Panc1 (cell line): ENCODE results near the gene CORO1C. TPM values are rescaled to one million over a fixed set of nuclear protein-coding genes. Genes with fewer than 3 reads are reported as not detected.

Source experiments
- ATAC-seq: fragments of 200-7000 bp; cut with Tn5 transposase; 2 replicates; pipeline ENCODE4 v1.9.1; 2020; ENCODE audit warnings: mild to moderate bottlenecking, moderate library complexity
- BruUV-seq: library from RNA; stranded (reverse); fragments of 400-500 nt; replicated peaks from 2 replicates; lab custom pipeline; 2021; lab: Mats Ljungman, UMichigan
- CTCF ChIA-PET: fragments of 300-600 bp; sonication (Branson Sonifier 250); formaldehyde crosslinking; loops from one replicate; lab custom pipeline; 2022; ENCODE audit warnings: antibody characterized with exemption; lab: Charles Lee
- POLR2A ChIA-PET: fragments of 300-600 bp; sonication (Branson Sonifier 250); formaldehyde crosslinking; loops from one replicate; lab custom pipeline; 2022; ENCODE audit warnings: antibody characterized with exemption; lab: Charles Lee
- DNase-seq: peaks from one replicate; pipeline ENCODE4 v3.0.0-alpha.2; 2010; ENCODE audit warnings: low read depth, low spot score
- H3K27ac ChIP-seq: 2 replicates; pipeline ENCODE4 v1.5.1; 2011; ENCODE audit warnings: mild to moderate bottlenecking, low read length, inconsistent platforms
- H3K27me3 ChIP-seq: fragments of 200-500 bp; sonication (Bioruptor generic); 2 replicates; pipeline ENCODE4 v1.6.0; 2014; ENCODE audit warnings: low read length, inconsistent platforms; ENCODE audit not compliant: control insufficient read depth, insufficient read depth
- H3K36me3 ChIP-seq: fragments of 200-500 bp; sonication (Bioruptor generic); 2 replicates; pipeline ENCODE4 v1.5.1; 2014; ENCODE audit warnings: inconsistent platforms, mild to moderate bottlenecking, low read length, moderate library complexity; ENCODE audit not compliant: control insufficient read depth, insufficient read depth
- H3K4me1 ChIP-seq: 2 replicates; pipeline ENCODE4 v1.5.1; 2011; ENCODE audit warnings: inconsistent platforms, mild to moderate bottlenecking, low read length, moderate library complexity; ENCODE audit not compliant: control insufficient read depth, insufficient read depth
- H3K4me3 ChIP-seq, 2 experiments: 2 replicates each; pipeline ENCODE4 v1.5.1; 2011 to 2012; ENCODE audit warnings: low read depth in 2 of 2, low read length in 2 of 2, mild to moderate bottlenecking in 2 of 2, inconsistent platforms in 1 of 2, moderate library complexity in 1 of 2
- H3K9me3 ChIP-seq: fragments of 200-500 bp; sonication (Bioruptor generic); 2 replicates; pipeline ENCODE4 v1.5.1; 2014; ENCODE audit warnings: low read depth, mild to moderate bottlenecking, inconsistent platforms, low read length, moderate library complexity; ENCODE audit not compliant: control insufficient read depth, insufficient read depth
- CTCF ChIP-seq: fragments of 450-650 bp; IDR thresholded peaks from 2 replicates; pipeline ENCODE4 v1.5.1; 2017; ENCODE audit warnings: mild to moderate bottlenecking
- POLR2AphosphoS5 ChIP-seq: IDR thresholded peaks from 2 replicates; pipeline ENCODE4 v1.6.1; 2012; ENCODE audit warnings: mild to moderate bottlenecking, low read depth, low read length, moderate library complexity
- REST ChIP-seq, 2 experiments: IDR thresholded peaks; 2 replicates each; pipeline ENCODE4 v1.6.1; 2011 to 2012; ENCODE audit warnings: low read depth in 2 of 2, control low read depth in 1 of 2, low read length in 1 of 2, mild to moderate bottlenecking in 1 of 2, moderate library complexity in 1 of 2; ENCODE audit not compliant: insufficient read depth in 1 of 2
- SIN3A ChIP-seq: IDR thresholded peaks from 2 replicates; pipeline ENCODE4 v1.6.1; 2012; ENCODE audit warnings: low read depth, mild to moderate bottlenecking, low read length, moderate library complexity, borderline replicate concordance; ENCODE audit not compliant: insufficient read depth
- TCF7L2 ChIP-seq: IDR thresholded peaks from 2 replicates; pipeline ENCODE4 v1.6.1; 2011; ENCODE audit warnings: mild to moderate bottlenecking, low read depth, low read length, inconsistent platforms
- in situ Hi-C: cut with HindIII; loops from 2 replicates; pipeline ENCODE4 v1.10.0; 2016; ENCODE audit warnings: low sequenced_read_pairs, low pct_unique_long_range_greater_than_20kb
- intact Hi-C: fragments of 100-400 bp; cut with micrococcal nuclease; formaldehyde crosslinking; loops from one replicate; pipeline ENCODE4 v1.10.0; 2022; ENCODE audit not compliant: unreplicated experiment
- total RNA-seq: library from RNA; stranded (reverse); gene quantifications from one replicate; pipeline ENCODE4 v1.2.1, GENCODE V29; 2021; ENCODE audit not compliant: unreplicated experiment

The CORO1C gene
- total RNA-seq, 1 experiment from 2014 or later, result 165 TPM

GRCh38 chr12:108722463-108722862 lies 8.9 kb downstream of the CORO1C start:
- TF ChIP-seq REST (IDR thresholded peaks at IDR 0.05; ENCODE audit: insufficient read depth in 1 of 2, low read depth in 2 of 2, low read length in 1 of 2), result no peak
- TF ChIP-seq CTCF, result no peak
- no peak for TF ChIP-seq TCF7L2
- no peak for TF ChIP-seq SIN3A
- no peak for TF ChIP-seq POLR2AphosphoS5
- Histone ChIP-seq H3K4me1 (peaks cover 52% of the 10 kb centered on the region), H3K9me3 (no peaks in the 10 kb centered on the region), H3K27me3 (no peaks in the 10 kb centered on the region), H3K36me3 (no peaks in the 10 kb centered on the region), H3K27ac (peak overlapping the region; percentile 76; the same call in 1 of the 2 replicates), H3K4me3 (no peak overlapping the region)
- intact Hi-C loops, result loop anchor here (10.0 kb wide), 1 partner anchor 58 kb away; no protein-coding TSS in a partner anchor
- ChIA-PET CTCF (no interaction called here), POLR2A (no interaction called here)
- no peak for DNase-seq
- BruUV-seq, result no TSS peak
- in situ Hi-C loops, result no loop called here
- no peak; the same call in 1 of the 2 replicates for ATAC-seq

GRCh38 chr12:108721824-108722223 lies 9.5 kb downstream of the CORO1C start:
- Histone ChIP-seq H3K27me3 (no peaks in the 10 kb centered on the region), H3K4me3 (no peak overlapping the region), H3K36me3 (no peaks in the 10 kb centered on the region), H3K9me3 (no peaks in the 10 kb centered on the region), H3K4me1 (peaks cover 55% of the 10 kb centered on the region), H3K27ac (peak overlapping the region; percentile 76)
- BruUV-seq, result no TSS peak
- DNase-seq (no peak), ATAC-seq (no peak)
- intact Hi-C loops, result loop anchor here (10.0 kb wide), 1 partner anchor 57 kb away; no protein-coding TSS in a partner anchor
- TF ChIP-seq TCF7L2 (no peak), POLR2AphosphoS5 (no peak), REST (IDR thresholded peaks at IDR 0.05; ENCODE audit: insufficient read depth in 1 of 2, low read depth in 2 of 2, low read length in 1 of 2) (no peak)
- ChIA-PET CTCF (no interaction called here), POLR2A (no interaction called here)
- in situ Hi-C loops, result no loop called here
